Measurements from ENCODE around the gene FOXRED1. TPM values are rescaled to one million over a fixed set of nuclear protein-coding genes. Genes with fewer than 3 reads are reported as not detected.

Gene FOXRED1
- polyA plus RNA-seq, 1 donor (not counting 4 experiments of a cell fraction or from before 2014, with no cell fraction given): 20.8 TPM

- dilution Hi-C loops (cut with MboI; ENCODE audit: extremely low pct_ligation_motif_present, low sequenced_read_pairs): no loop called here
- TF ChIP-seq CTCF (optimal IDR thresholded peaks at IDR 0.05 in 1 of 3, IDR thresholded peaks at IDR 0.05 in 1 of 3, conservative IDR thresholded peaks at IDR 0.05 in 1 of 3; ENCODE audit: extremely low read depth in 1 of 3, insufficient read depth in 2 of 3, low read length in 3 of 3): no peak
- no peak for TF ChIP-seq EZH2 (IDR thresholded peaks at IDR 0.05; ENCODE audit: low read length)
- Histone ChIP-seq H3K9me1 (ENCODE audit: control insufficient read depth, extremely low read depth, insufficient read depth, low read length) (no peaks in the 10 kb centered on the region), H3K4me3 (ENCODE audit: control insufficient read depth in 2 of 3, extremely low read depth in 1 of 3, insufficient read depth in 2 of 3, low read depth in 1 of 3, low read length in 3 of 3) (no peak overlapping the region), H3K27ac (ENCODE audit: control insufficient read depth, insufficient read depth, low read length) (no peak overlapping the region), H3K79me2 (ENCODE audit: control insufficient read depth, insufficient read depth, low read length) (no peaks in the 10 kb centered on the region), H3K9ac (ENCODE audit: control insufficient read depth, extremely low read depth, insufficient read depth, low read length) (no peak overlapping the region), H3K4me2 (ENCODE audit: control insufficient read depth, extremely low read depth, insufficient read depth, low read depth, low read length) (no peak overlapping the region), H3K27me3 (ENCODE audit: control insufficient read depth, extremely low read depth, insufficient read depth, low read length) (no peaks in the 10 kb centered on the region), H3K36me3 (ENCODE audit: control insufficient read depth in 2 of 2, extremely low read depth in 1 of 2, insufficient read depth in 2 of 2, low read length in 2 of 2) (peaks cover 3 to 14% of the 10 kb centered on the region in 2 experiments), H3K9me3 (ENCODE audit: control insufficient read depth, low read depth, low read length) (no peaks in the 10 kb centered on the region), H2AFZ (ENCODE audit: control insufficient read depth, low read length) (no peak overlapping the region), H4K20me1 (ENCODE audit: control insufficient read depth, extremely low read depth, insufficient read depth, low read length) (no peaks in the 10 kb centered on the region), H3K4me1 (ENCODE audit: control insufficient read depth, extremely low read depth, insufficient read depth, low read length) (no peaks in the 10 kb centered on the region)
- FAIRE-seq (no peak), DNase-seq (ENCODE audit: low read depth, low spot score) (no peak)
These were observed 12.7 kb upstream of the FOXRED1 start for GRCh38 chr11:126256216-126256615.

GRCh38 chr11:126257144-126257543 lies 11.8 kb upstream of the FOXRED1 start:
- no peak for FAIRE-seq
- Histone ChIP-seq H4K20me1 (ENCODE audit: control insufficient read depth, extremely low read depth, insufficient read depth, low read length) (no peaks in the 10 kb centered on the region), H3K27ac (ENCODE audit: control insufficient read depth, insufficient read depth, low read length) (no peak overlapping the region), H3K4me2 (ENCODE audit: control insufficient read depth, extremely low read depth, insufficient read depth, low read depth, low read length) (no peak overlapping the region), H3K9me3 (ENCODE audit: control insufficient read depth, low read depth, low read length) (no peaks in the 10 kb centered on the region), H3K36me3 (ENCODE audit: control insufficient read depth in 2 of 2, extremely low read depth in 1 of 2, insufficient read depth in 2 of 2, low read length in 2 of 2) (peaks cover 3 to 14% of the 10 kb centered on the region in 2 experiments), H3K9ac (ENCODE audit: control insufficient read depth, extremely low read depth, insufficient read depth, low read length) (no peak overlapping the region), H3K9me1 (ENCODE audit: control insufficient read depth, extremely low read depth, insufficient read depth, low read length) (no peaks in the 10 kb centered on the region), H3K27me3 (ENCODE audit: control insufficient read depth, extremely low read depth, insufficient read depth, low read length) (no peaks in the 10 kb centered on the region), H3K4me3 (ENCODE audit: control insufficient read depth in 2 of 3, extremely low read depth in 1 of 3, insufficient read depth in 2 of 3, low read depth in 1 of 3, low read length in 3 of 3) (no peak overlapping the region), H3K4me1 (ENCODE audit: control insufficient read depth, extremely low read depth, insufficient read depth, low read length) (no peaks in the 10 kb centered on the region), H3K79me2 (ENCODE audit: control insufficient read depth, insufficient read depth, low read length) (no peaks in the 10 kb centered on the region), H2AFZ (ENCODE audit: control insufficient read depth, low read length) (no peak overlapping the region)
- DNase-seq (ENCODE audit: low read depth, low spot score): no peak
- TF ChIP-seq EZH2 (IDR thresholded peaks at IDR 0.05; ENCODE audit: low read length) (no peak), CTCF (optimal IDR thresholded peaks at IDR 0.05 in 1 of 3, IDR thresholded peaks at IDR 0.05 in 1 of 3, conservative IDR thresholded peaks at IDR 0.05 in 1 of 3; ENCODE audit: extremely low read depth in 1 of 3, insufficient read depth in 2 of 3, low read length in 3 of 3) (no peak)
- dilution Hi-C loops (cut with MboI; ENCODE audit: extremely low pct_ligation_motif_present, low sequenced_read_pairs): no loop called here

Data from keratinocyte (primary cell).